MCF 10A (cell line): ENCODE results near the gene LRP11. TPM values are rescaled to one million over a fixed set of nuclear protein-coding genes. Genes with fewer than 3 reads are reported as not detected.

Experiments
- BruUV-seq: library from RNA; stranded (reverse); fragments of 400-500 nt; replicated peaks from 2 replicates; lab custom pipeline; 2021; lab: Mats Ljungman, UMichigan
- CTCF ChIA-PET: fragments of 300-600 bp; sonication (Branson Sonifier 250); formaldehyde crosslinking; extraction: SDS; loops from one replicate; lab custom pipeline; 2021; ENCODE audit warnings: antibody characterized with exemption, inconsistent platforms; lab: Yijun Ruan, JAX
- POLR2A ChIA-PET: fragments of 300-600, 350-650 bp; sonication (Branson Sonifier 250); formaldehyde crosslinking; extraction: SDS; loops from one replicate; lab custom pipeline; 2020; ENCODE audit warnings: antibody characterized with exemption, inconsistent platforms; lab: Yijun Ruan, JAX
- DNase-seq: peaks from one replicate; pipeline ENCODE4 v3.0.0-alpha.2; 2018; ENCODE audit not compliant: unreplicated experiment
- H3K27ac Mint-ChIP-seq: one replicate; pipeline ENCODE4 v1.8.0; 2022; ENCODE audit warnings: mild to moderate bottlenecking, low read depth, mixed read lengths; ENCODE audit not compliant: unreplicated experiment
- H3K27me3 Mint-ChIP-seq: one replicate; pipeline ENCODE4 v1.8.0; 2022; ENCODE audit warnings: mixed read lengths; ENCODE audit not compliant: insufficient read depth, unreplicated experiment
- H3K36me3 Mint-ChIP-seq: one replicate; pipeline ENCODE4 v1.8.0; 2022; ENCODE audit warnings: mild to moderate bottlenecking, moderate library complexity, mixed read lengths; ENCODE audit not compliant: insufficient read depth, unreplicated experiment
- H3K4me1 Mint-ChIP-seq: one replicate; pipeline ENCODE4 v1.8.0; 2022; ENCODE audit warnings: mixed read lengths; ENCODE audit not compliant: insufficient read depth, unreplicated experiment
- H3K4me3 Mint-ChIP-seq: one replicate; pipeline ENCODE4 v1.8.0; 2022; ENCODE audit warnings: mild to moderate bottlenecking, moderate library complexity, mixed read lengths; ENCODE audit not compliant: unreplicated experiment
- H3K9me3 Mint-ChIP-seq: one replicate; pipeline ENCODE4 v1.8.0; 2022; ENCODE audit warnings: mixed read lengths; ENCODE audit not compliant: unreplicated experiment
- CTCF ChIP-seq: fragments of 200-600 bp; IDR thresholded peaks from one replicate; pipeline ENCODE4 v1.8.0; 2022; ENCODE audit warnings: antibody characterized with exemption, mild to moderate bottlenecking; ENCODE audit not compliant: unreplicated experiment
- intact Hi-C: fragments of 100-400 bp; cut with micrococcal nuclease; formaldehyde crosslinking; loops from 2 replicates; pipeline ENCODE4 v1.14.1; 2022
- total RNA-seq: library from RNA; stranded (reverse); gene quantifications from 2 replicates; pipeline ENCODE4 v1.2.3, GENCODE V29; 2022

The LRP11 gene
- total RNA-seq, 1 experiment from 2014 or later, result 46.1 TPM

- no peak overlapping the region for H3K4me3 Mint-ChIP-seq
These were observed 39.9 kb upstream of the LRP11 start for GRCh38 chr6:149903938-149904611.

GRCh38 chr6:149901444-149902140, 37.4 kb upstream of the LRP11 start:
- Mint-ChIP-seq H3K9me3 (no peaks in the 10 kb centered on the region), H3K36me3 (no peaks in the 10 kb centered on the region), H3K27me3 (no peaks in the 10 kb centered on the region), H3K4me1 (peaks cover 41% of the 10 kb centered on the region), H3K4me3 (no peak overlapping the region), H3K27ac (no peak overlapping the region)
- DNase-seq, result no peak
- POLR2A ChIA-PET, result interaction anchor here (3.1 to 4.0 kb wide), 2 partner anchors 15 to 22 kb away, joined by 14 to 30 read pairs; partner anchors contain the start of gene RAET1G
- no TSS peak for BruUV-seq
- TF ChIP-seq CTCF, result no peak
- intact Hi-C loops, result no loop called here
- CTCF ChIA-PET, result no interaction called here

More at GRCh38 chr6:149903938-149904611, 39.9 kb upstream of the LRP11 start:
- intact Hi-C loops, result no loop called here
- H3K27me3 Mint-ChIP-seq, result no peaks in the 10 kb centered on the region
- ChIA-PET POLR2A (interaction anchor here (0.7 to 1.9 kb wide), 6 partner anchors 9 to 34 kb away, joined by 3 to 7 read pairs (median 4); no protein-coding TSS in a partner anchor), CTCF (interaction anchor here (0.7 to 1.2 kb wide), 4 partner anchors 12 to 79 kb away, joined by 3 to 5 read pairs (median 3); no protein-coding TSS in a partner anchor)
- no TSS peak for BruUV-seq
- peaks cover 12% of the 10 kb centered on the region for H3K9me3 Mint-ChIP-seq
- peaks cover 18% of the 10 kb centered on the region for H3K4me1 Mint-ChIP-seq
- H3K27ac Mint-ChIP-seq, result no peak overlapping the region
- H3K36me3 Mint-ChIP-seq, result no peaks in the 10 kb centered on the region
- DNase-seq, result no peak
- TF ChIP-seq CTCF, result no peak

GRCh38 chr6:149900620-149901443, 36.7 kb upstream of the LRP11 start:
- CTCF ChIA-PET, result interaction anchor here (0.9 to 2.1 kb wide), 4 partner anchors 18 to 61 kb away, joined by 3 to 12 read pairs (median 6); no protein-coding TSS in a partner anchor
- Mint-ChIP-seq H3K36me3 (no peaks in the 10 kb centered on the region), H3K4me1 (peaks cover 48% of the 10 kb centered on the region), H3K4me3 (no peak overlapping the region), H3K9me3 (no peaks in the 10 kb centered on the region), H3K27me3 (no peaks in the 10 kb centered on the region), H3K27ac (peak overlapping the region; percentile 66)
- peak; percentile 79 for DNase-seq
- POLR2A ChIA-PET, result interaction anchor here (0.7 to 4.0 kb wide), 13 partner anchors 10 to 219 kb away, joined by 3 to 30 read pairs (median 5); partner anchors contain the start of gene RAET1G
- intact Hi-C loops, result no loop called here
- TF ChIP-seq CTCF, result no peak
- no TSS peak for BruUV-seq
